ENCODE data around the gene QRICH1. TPM values are rescaled to one million over a fixed set of nuclear protein-coding genes. Genes with fewer than 3 reads are reported as not detected.

QRICH1 gene
- total and polyA plus RNA-seq, 10 donors, result 35.9 to 127 (median 101) TPM

DNA sequence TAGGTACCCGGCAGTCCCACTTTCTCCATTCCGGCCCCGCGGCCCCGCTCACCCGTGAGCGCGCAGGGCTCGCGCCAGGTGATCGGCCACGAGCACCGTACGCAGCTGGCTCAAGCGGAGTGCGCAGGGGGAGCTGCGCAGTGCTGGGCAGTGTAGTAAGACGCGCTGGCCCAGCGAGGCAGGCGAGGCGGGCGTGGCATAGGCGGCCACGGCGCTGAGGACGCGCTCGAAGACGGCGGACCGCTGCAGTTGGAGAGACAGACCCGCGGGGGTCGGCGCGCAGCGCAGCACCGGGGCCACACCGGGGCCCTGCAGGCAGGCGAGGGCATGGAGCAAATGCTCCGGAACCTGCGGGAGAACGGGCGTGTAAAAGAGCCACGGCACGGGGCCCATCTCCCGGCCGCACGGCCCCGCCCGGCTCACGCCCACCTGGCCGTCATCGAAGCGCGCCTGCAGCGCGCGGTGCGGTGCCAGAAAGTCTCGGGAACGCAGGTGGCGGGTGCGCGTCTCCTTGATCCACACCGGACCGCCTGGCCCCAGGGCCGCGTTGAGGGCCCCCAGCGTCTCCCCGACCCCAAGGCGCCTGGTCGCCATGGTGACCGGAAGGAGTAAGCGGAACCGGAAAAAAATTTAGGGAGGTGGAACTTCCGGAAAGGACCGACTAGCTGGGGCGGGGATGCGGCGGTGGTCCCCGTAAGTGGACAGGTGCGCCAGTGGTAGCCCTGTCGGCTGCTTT lies 75.7 kb downstream of the QRICH1 start, which contains the start of gene DALRD3:
TSS of gene DALRD3 (minus strand) at position 610 of the 736 bp plus-strand sequence. CDS start at position 594, 16 bp downstream.
- WGBS, 5 donors, result 0 to 1% (median 1%) methylated on average over 46 to 85 of the region's 85 CpGs
- Histone ChIP-seq H3K9me3 (no peaks in the 10 kb centered on the region), H3K27me3 (replicated peaks in 1 of 7) (no peaks in the 10 kb centered on the region), H3K27ac (peak within 1 kb of the TSS; percentile 64 to 100 (median 92)), H3K4me3 (peak within 1 kb of the TSS; percentile 88 to 100 (median 99)), H3K36me3 (peaks cover 0 to 45% (median 30%) of the 10 kb centered on the region in 6 donors), H3K4me1 (peaks cover 34 to 73% (median 49%) of the 10 kb centered on the region in 6 donors)
- peak; percentile 92 for DNase-seq
- intact Hi-C loops (cut with DNase I; ENCODE audit: low total_unique reads), result no loop called here
- TF ChIP-seq POLR2AphosphoS5 (IDR thresholded peaks at IDR 0.05), result peak; percentile 82 to 90 (median 83)
- TF ChIP-seq POLR2A (IDR thresholded peaks at IDR 0.05), result peak in 1 of 3 donors; percentile 42
- TF ChIP-seq, protein P1, sequence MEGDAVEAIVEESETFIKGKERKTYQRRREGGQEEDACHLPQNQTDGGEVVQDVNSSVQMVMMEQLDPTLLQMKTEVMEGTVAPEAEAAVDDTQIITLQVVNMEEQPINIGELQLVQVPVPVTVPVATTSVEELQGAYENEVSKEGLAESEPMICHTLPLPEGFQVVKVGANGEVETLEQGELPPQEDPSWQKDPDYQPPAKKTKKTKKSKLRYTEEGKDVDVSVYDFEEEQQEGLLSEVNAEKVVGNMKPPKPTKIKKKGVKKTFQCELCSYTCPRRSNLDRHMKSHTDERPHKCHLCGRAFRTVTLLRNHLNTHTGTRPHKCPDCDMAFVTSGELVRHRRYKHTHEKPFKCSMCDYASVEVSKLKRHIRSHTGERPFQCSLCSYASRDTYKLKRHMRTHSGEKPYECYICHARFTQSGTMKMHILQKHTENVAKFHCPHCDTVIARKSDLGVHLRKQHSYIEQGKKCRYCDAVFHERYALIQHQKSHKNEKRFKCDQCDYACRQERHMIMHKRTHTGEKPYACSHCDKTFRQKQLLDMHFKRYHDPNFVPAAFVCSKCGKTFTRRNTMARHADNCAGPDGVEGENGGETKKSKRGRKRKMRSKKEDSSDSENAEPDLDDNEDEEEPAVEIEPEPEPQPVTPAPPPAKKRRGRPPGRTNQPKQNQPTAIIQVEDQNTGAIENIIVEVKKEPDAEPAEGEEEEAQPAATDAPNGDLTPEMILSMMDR (IDR thresholded peaks at IDR 0.05 in 8 of 11, conservative IDR thresholded peaks at IDR 0.05 in 3 of 11), result peak in 1 of 11 experiments; percentile 8

DNA sequence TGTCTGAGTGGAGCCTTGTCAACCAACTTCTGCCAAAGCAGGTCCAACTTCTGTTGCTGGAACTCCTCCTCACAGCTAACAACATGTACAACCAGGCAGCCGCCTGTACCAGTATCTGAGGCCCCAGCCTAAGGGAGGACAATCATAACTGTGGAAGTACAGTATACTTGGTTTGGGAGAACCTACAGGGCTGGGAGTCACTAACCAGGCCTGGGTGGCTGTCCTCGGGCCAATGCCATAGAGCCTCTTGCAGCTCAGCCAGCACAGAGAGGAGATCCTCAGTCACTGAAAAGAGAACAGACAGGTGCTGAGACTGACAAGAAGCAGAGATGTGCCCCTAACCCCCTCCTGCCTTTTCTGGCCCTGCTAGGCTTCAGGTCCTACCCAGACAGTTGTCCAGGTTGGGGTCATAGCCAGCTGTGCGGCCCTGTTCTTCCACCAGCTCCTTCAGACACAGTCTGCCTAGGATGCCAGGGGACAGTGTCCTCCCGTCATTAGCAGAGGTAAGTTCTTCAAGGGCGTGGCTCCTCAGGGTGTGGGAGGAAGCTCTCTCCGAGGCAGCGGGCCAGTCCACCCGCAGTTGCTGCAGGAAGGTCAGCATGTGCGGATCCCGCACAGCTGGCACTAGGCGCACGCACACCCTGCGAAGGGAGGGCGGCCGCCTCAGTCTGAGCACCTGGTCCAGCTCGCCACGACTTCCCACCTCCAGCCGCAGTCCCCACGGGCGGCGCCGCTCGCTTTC lies 76.5 kb downstream of the QRICH1 start:
- WGBS, 5 donors, result 10 to 58% (median 12%) methylated on average over 2 to 23 of the region's 23 CpGs
- H3K27me3 ChIP-seq (replicated peaks in 1 of 7), result no peaks in the 10 kb centered on the region
- H3K27ac ChIP-seq, result peak overlapping the region in 7 of 8 donors; percentile 64 to 100 (median 86)
- intact Hi-C loops (cut with DNase I; ENCODE audit: low total_unique reads), result no loop called here
- H3K9me3 ChIP-seq, result no peaks in the 10 kb centered on the region
- H3K36me3 ChIP-seq, result peaks cover 0 to 47% (median 36%) of the 10 kb centered on the region in 6 donors
- DNase-seq, result no peak
- H3K4me1 ChIP-seq, result peaks cover 28 to 73% (median 49%) of the 10 kb centered on the region in 6 donors
- H3K4me3 ChIP-seq, result peak overlapping the region; percentile 88 to 100 (median 99)
- TF ChIP-seq POLR2A (IDR thresholded peaks at IDR 0.05), result no peak

DNA sequence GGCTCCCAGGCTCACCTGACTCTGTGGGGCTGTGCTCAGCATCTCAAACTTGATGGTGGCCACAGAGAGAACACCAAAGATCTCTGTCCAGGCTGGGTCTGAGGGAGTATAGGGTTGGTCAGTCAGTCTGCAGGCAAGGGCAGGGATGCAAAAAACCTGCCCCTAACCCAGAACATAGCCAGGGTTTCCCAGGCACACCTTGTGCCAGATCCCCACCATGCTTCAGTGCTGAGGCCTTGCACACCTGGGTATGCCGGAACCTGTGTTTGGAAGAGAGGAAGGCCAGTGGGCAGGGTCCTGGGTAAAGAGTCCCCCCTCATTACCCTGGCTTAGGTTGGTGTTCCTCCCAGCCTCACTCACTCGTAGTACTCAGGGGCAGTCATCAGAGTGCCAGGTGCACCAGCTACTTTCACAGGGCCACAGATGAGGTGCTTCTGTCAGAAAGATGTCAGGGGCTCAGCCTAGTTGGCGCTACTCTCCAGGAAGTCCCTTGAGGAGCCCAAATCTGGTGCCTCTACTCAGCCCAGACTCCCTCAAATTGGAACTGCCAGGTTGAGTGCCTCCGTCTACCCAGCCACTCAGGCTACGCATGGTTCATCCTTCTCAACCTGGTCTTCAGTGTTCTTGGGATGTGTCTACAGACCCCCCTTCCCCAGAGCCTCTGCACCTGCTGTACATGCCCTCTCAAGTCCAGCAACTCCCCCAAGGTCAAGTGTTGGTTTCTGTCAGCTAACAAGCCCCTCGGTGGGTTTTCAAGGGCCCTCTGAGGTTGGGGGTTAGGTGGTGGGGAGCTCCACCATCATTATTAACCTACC lies 77.2 kb downstream of the QRICH1 start:
- Histone ChIP-seq H3K9me3 (no peaks in the 10 kb centered on the region), H3K4me3 (peak overlapping the region in 1 of 8 donors; percentile 88), H3K27ac (peak overlapping the region in 2 of 8 donors; percentile 85 to 98), H3K36me3 (peaks cover 0 to 55% (median 43%) of the 10 kb centered on the region in 6 donors), H3K27me3 (replicated peaks in 1 of 7) (no peaks in the 10 kb centered on the region), H3K4me1 (peaks cover 34 to 78% (median 56%) of the 10 kb centered on the region in 6 donors)
- intact Hi-C loops (cut with DNase I; ENCODE audit: low total_unique reads), result no loop called here
- TF ChIP-seq POLR2A (IDR thresholded peaks at IDR 0.05) (no peak), POLR2AphosphoS5 (IDR thresholded peaks at IDR 0.05) (peak in 2 of 3 donors; percentile 14 to 33)
- 80 to 92% (median 87%) methylated on average over 5 to 6 of the region's 6 CpGs for WGBS, 5 donors
- no peak for DNase-seq

DNA sequence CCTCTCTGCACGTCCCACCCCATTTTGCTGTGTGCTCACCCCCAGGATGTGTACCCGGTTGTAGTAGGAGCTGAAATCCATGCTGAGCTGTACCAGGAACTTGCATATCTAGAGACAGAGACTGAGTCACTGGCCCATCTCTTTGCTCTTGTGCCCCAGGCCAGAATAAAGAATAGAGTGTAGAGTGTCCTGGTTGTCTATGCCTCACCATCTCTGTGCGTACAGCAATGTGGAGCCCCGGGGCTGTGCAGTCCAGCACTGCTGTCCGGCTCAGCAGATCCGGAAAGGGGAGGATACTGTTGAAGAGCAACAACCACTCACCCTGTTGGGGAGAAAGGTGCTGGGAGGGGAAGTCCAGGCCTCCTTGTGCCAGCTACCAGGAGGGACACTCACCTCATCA lies 78.1 kb downstream of the QRICH1 start:
- peaks cover 0 to 63% (median 44%) of the 10 kb centered on the region in 6 donors for H3K36me3 ChIP-seq
- 86 to 92% (median 90%) methylated on average over 4 to 6 of the region's 6 CpGs for WGBS, 5 donors
- DNase-seq, result no peak
- peak overlapping the region in 1 of 8 donors; percentile 85 for H3K27ac ChIP-seq
- H3K4me3 ChIP-seq, result no peak overlapping the region
- H3K27me3 ChIP-seq (replicated peaks in 1 of 7), result no peaks in the 10 kb centered on the region
- intact Hi-C loops (cut with DNase I; ENCODE audit: low total_unique reads), result no loop called here
- TF ChIP-seq POLR2AphosphoS5 (IDR thresholded peaks at IDR 0.05), result no peak
- TF ChIP-seq, protein P1 (IDR thresholded peaks at IDR 0.05 in 8 of 11, conservative IDR thresholded peaks at IDR 0.05 in 3 of 11), result no peak
- TF ChIP-seq POLR2A (IDR thresholded peaks at IDR 0.05), result no peak
- peaks cover 34 to 83% (median 59%) of the 10 kb centered on the region in 6 donors for H3K4me1 ChIP-seq
- H3K9me3 ChIP-seq, result no peaks in the 10 kb centered on the region
